Activated CD8-positive, alpha-beta T cell treated with anti-CD3 and anti-CD28 coated beads for 36 hours (primary cell): ENCODE measurements around the gene GRK6. TPM values are rescaled to one million over a fixed set of nuclear protein-coding genes. Genes with fewer than 3 reads are reported as not detected.

ENCODE experiments used
- ATAC-seq: fragments of 200-7000 bp; cut with Tn5 transposase; one replicate; pipeline ENCODE4 v1.10.0; 2021; ENCODE audit warnings: mild to moderate bottlenecking, moderate library complexity
- CTCF ChIA-PET: fragments of 350-600 bp; sonication (Branson Sonifier 250); formaldehyde crosslinking; loops from one replicate; lab custom pipeline; 2021; ENCODE audit warnings: antibody characterized with exemption; lab: Charles Lee
- POLR2A ChIA-PET: fragments of 350-600 bp; sonication (Branson Sonifier 250); formaldehyde crosslinking; loops from one replicate; lab custom pipeline; 2021; ENCODE audit warnings: antibody characterized with exemption; lab: Charles Lee
- DNase-seq: peaks from one replicate; pipeline ENCODE4 v3.0.0-alpha.2; 2020
- H3K27ac Mint-ChIP-seq: one replicate; pipeline ENCODE4 v1.8.0; 2021; ENCODE audit warnings: mild to moderate bottlenecking, mixed read lengths
- H3K27me3 Mint-ChIP-seq: one replicate; pipeline ENCODE4 v1.8.0; 2021; ENCODE audit warnings: mixed read lengths
- H3K36me3 Mint-ChIP-seq: one replicate; pipeline ENCODE4 v1.8.0; 2021; ENCODE audit warnings: low read depth, mixed read lengths
- H3K4me1 Mint-ChIP-seq: one replicate; pipeline ENCODE4 v1.8.0; 2021; ENCODE audit warnings: low read depth, mixed read lengths
- H3K4me3 Mint-ChIP-seq: one replicate; pipeline ENCODE4 v1.8.0; 2021; ENCODE audit warnings: mild to moderate bottlenecking, moderate library complexity, mixed read lengths
- H3K9me3 Mint-ChIP-seq: one replicate; pipeline ENCODE4 v1.8.0; 2021; ENCODE audit warnings: mixed read lengths
- intact Hi-C: fragments of 100-400 bp; cut with micrococcal nuclease; formaldehyde crosslinking; loops from one replicate; pipeline ENCODE4 v1.10.0; 2022
- total RNA-seq, 2 experiments: library from RNA; stranded (reverse); gene quantifications; one replicate each; pipeline ENCODE4 v1.2.3, GENCODE V29; 2021
- TF ChIP-seq, protein P1 (sequence below): fragments of 200-600 bp; IDR thresholded peaks from one replicate; pipeline ENCODE4 v1.8.0; 2022; ENCODE audit warnings: antibody characterized with exemption, mild to moderate bottlenecking

Gene GRK6
- total RNA-seq, 2 experiments from 2014 or later: 133 to 137 TPM

DNA sequence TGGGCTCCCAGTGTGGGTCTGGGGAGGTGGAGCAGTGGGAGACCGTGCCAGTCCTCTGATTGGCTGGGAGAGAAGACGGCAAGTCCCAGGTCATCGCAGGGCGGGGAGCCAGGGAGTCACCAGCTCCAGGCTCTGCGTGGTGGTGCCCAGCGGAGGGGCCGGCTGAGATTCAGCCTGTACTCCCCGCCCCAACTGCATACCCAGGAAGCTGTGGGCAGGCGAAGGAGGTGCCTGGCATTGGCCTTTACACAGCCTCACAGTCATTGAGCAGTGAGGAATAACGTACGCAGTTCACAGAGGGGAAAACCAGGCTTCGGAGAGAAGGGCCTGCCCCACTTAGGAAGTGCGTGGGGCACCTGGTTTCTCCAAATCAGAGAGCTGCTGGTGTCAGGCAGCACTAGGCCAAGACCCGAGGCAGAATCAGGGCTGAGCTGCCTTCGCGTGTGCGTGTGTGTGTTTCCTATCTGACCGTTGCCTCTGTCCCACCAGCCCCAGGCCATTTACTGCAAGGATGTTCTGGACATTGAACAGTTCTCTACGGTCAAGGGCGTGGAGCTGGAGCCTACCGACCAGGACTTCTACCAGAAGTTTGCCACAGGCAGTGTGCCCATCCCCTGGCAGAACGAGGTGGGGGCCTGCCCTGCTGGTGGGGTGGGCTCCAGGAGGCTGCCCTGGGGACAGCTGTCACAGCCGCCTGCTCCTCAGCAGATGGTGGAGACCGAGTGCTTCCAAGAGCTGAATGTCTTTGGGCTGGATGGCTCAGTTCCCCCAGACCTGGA is 13.9 kb downstream of the GRK6 start:
- TF ChIP-seq, protein P1, sequence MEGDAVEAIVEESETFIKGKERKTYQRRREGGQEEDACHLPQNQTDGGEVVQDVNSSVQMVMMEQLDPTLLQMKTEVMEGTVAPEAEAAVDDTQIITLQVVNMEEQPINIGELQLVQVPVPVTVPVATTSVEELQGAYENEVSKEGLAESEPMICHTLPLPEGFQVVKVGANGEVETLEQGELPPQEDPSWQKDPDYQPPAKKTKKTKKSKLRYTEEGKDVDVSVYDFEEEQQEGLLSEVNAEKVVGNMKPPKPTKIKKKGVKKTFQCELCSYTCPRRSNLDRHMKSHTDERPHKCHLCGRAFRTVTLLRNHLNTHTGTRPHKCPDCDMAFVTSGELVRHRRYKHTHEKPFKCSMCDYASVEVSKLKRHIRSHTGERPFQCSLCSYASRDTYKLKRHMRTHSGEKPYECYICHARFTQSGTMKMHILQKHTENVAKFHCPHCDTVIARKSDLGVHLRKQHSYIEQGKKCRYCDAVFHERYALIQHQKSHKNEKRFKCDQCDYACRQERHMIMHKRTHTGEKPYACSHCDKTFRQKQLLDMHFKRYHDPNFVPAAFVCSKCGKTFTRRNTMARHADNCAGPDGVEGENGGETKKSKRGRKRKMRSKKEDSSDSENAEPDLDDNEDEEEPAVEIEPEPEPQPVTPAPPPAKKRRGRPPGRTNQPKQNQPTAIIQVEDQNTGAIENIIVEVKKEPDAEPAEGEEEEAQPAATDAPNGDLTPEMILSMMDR: no peak
- Mint-ChIP-seq H3K36me3 (peaks cover 56% of the 10 kb centered on the region), H3K4me3 (peak overlapping the region; percentile 10), H3K27ac (peak overlapping the region; percentile 87), H3K27me3 (no peaks in the 10 kb centered on the region), H3K9me3 (no peaks in the 10 kb centered on the region), H3K4me1 (peaks cover 57% of the 10 kb centered on the region)
- CTCF ChIA-PET: interaction anchor here (1.0 to 17.9 kb wide), 6 partner anchors 10 to 130 kb away, joined by 4 to 415 read pairs (median 8); partner anchors contain the start of genes F12 and PFN3
- peak; percentile 72 for ATAC-seq
- DNase-seq: peak; percentile 71
- POLR2A ChIA-PET: interaction anchor here (1.4 to 20.7 kb wide), 8 partner anchors 8 to 37 kb away, joined by 4 to 606 read pairs (median 30); partner anchors contain the start of genes GRK6, PFN3 and PRR7
- intact Hi-C loops: no loop called here

DNA sequence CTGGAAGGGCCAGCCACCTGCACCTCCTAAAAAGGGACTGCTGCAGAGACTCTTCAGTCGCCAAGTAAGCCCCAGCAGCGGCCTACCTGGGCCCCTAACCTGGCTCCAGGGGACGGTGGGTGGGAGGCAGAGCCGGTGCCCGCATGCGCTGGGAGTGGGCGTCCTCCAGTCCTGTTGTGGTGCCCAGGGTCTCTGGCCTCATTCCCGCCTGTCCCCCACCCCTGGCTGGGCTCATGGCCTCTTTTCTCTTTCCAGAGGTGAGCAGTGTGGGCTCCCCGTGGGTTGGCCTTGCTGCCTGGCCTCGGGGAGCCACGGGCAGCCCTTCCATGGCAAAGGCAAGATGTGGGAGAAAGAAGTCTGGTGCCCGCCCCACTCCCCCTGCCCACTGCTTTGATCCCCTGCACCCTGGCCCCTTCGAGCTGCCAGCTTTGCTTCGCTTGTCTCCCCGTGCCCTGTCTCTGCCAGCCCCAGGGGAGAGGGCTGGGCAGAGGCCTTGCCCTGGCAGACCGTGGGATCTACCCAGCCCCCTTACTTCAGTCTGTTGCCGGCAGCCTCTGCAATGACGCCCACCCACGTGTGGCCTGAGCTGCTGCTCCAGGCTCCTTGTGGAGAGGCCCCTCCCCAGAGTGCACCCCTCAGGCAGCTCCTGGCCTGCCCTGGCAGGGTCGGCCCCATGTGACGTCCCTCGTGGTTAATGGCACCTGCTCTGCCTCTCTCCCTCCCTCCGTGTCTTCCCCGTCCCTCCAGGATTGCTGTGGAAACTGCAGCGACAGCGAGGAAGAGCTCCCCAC is 14.7 kb downstream of the GRK6 start:
- CTCF ChIA-PET: interaction anchor here (1.1 to 17.9 kb wide), 7 partner anchors 9 to 71 kb away, joined by 3 to 415 read pairs (median 7); partner anchors contain the start of genes F12 and PFN3
- H3K4me3 Mint-ChIP-seq: no peak overlapping the region
- H3K36me3 Mint-ChIP-seq: peaks cover 50% of the 10 kb centered on the region
- POLR2A ChIA-PET: interaction anchor here (1.0 to 20.7 kb wide), 9 partner anchors 8 to 48 kb away, joined by 3 to 606 read pairs (median 6); partner anchors contain the start of genes GRK6, PFN3 and PRR7
- TF ChIP-seq, protein P1: no peak
- H3K27me3 Mint-ChIP-seq: no peaks in the 10 kb centered on the region
- peak overlapping the region; percentile 87 for H3K27ac Mint-ChIP-seq
- peaks cover 63% of the 10 kb centered on the region for H3K4me1 Mint-ChIP-seq
- intact Hi-C loops: no loop called here
- no peak for DNase-seq
- no peak for ATAC-seq
- H3K9me3 Mint-ChIP-seq: no peaks in the 10 kb centered on the region

DNA sequence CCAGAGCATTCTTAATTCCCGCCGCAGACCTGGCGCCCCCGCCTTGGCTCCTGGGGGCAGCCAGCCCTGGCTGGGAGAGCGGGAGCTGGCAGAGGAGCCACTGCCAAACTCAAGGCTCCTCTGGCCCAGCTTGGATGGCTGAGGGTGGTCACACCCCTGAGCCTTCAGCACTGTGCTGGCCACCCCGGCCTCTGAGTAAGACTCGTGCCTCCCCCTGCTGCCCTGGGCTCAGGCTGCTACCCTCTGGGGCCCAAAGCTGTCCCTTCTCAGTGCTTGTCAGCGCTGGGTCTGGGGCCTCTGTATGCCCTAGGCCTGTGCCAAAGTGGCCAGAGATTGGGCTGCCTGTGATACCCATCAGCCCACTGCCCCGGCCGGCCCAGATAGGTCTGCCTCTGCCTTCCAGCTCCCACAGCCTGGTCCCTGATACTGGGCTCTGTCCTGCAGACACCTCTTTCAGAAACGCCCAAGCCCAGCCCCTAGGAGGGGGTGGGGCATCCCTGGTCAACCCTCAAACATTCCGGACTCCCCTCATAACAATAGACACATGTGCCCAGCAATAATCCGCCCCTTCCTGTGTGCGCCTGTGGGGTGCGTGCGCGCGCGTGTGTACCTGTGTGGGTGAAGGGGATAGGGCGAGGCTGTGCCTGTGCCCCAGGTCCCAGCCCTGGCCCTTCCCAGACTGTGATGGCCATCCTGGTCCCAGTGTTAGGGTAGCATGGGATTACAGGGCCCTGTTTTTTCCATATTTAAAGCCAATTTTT is 15.8 kb downstream of the GRK6 start:
- H3K4me1 Mint-ChIP-seq: peaks cover 58% of the 10 kb centered on the region

More for the DNA sequence above, 15.8 kb downstream of the GRK6 start:
- Mint-ChIP-seq H3K36me3 (peaks cover 40% of the 10 kb centered on the region), H3K4me3 (no peak overlapping the region), H3K27ac (peak overlapping the region; percentile 72), H3K9me3 (no peaks in the 10 kb centered on the region), H3K27me3 (no peaks in the 10 kb centered on the region)
- ChIA-PET POLR2A (interaction anchor here (1.0 to 20.7 kb wide), 8 partner anchors 13 to 130 kb away, joined by 3 to 606 read pairs (median 5); partner anchors contain the start of genes F12, GRK6, MXD3 and PFN3), CTCF (interaction anchor here (1.1 to 17.9 kb wide), 5 partner anchors 10 to 72 kb away, joined by 3 to 415 read pairs (median 102); partner anchors contain the start of genes F12 and PFN3)
- intact Hi-C loops: no loop called here
- DNase-seq (no peak), ATAC-seq (no peak)
- TF ChIP-seq, protein P1: no peak
